OCI-LY3 (cell line): Measurements from ENCODE around the gene SNCB.

Source experiments
- EZH2phosphoT487 ChIP-seq: fragments of 200-600 bp; shearing (Covaris generic); IDR thresholded peaks from 2 replicates; pipeline ENCODE4 v1.6.1; 2018; ENCODE audit warnings: antibody characterized with exemption, mixed run types, low read depth
- TF ChIP-seq, protein P1 (sequence below): fragments of 200-600, 300-600 bp; sonication (generic); IDR thresholded peaks from 2 replicates; pipeline ENCODE4 v1.5.1; 2014; ENCODE audit warnings: antibody characterized with exemption, low read length, low read depth

DNA sequence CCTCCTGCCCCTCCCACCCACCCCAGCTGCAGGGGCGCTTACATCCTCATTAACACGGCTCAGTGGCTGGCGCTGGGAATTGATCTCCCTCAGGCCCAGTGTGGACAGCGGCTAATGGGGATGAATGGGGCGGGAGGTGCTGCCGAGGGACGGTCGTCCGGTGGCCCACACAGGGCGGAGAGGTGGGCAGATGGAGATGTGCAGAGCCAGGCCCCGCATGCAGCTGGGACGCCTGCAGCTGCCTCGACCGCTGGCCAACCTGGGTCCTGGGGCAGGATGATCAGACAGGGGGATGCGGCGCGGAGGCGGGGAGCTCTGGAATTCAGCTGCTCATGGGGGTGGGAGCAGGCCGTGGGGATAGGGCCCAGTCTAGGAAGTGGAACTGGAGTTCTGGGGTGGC is 34.6 kb upstream of the SNCB start:
- TF ChIP-seq, protein P1, sequence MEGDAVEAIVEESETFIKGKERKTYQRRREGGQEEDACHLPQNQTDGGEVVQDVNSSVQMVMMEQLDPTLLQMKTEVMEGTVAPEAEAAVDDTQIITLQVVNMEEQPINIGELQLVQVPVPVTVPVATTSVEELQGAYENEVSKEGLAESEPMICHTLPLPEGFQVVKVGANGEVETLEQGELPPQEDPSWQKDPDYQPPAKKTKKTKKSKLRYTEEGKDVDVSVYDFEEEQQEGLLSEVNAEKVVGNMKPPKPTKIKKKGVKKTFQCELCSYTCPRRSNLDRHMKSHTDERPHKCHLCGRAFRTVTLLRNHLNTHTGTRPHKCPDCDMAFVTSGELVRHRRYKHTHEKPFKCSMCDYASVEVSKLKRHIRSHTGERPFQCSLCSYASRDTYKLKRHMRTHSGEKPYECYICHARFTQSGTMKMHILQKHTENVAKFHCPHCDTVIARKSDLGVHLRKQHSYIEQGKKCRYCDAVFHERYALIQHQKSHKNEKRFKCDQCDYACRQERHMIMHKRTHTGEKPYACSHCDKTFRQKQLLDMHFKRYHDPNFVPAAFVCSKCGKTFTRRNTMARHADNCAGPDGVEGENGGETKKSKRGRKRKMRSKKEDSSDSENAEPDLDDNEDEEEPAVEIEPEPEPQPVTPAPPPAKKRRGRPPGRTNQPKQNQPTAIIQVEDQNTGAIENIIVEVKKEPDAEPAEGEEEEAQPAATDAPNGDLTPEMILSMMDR: no peak
- TF ChIP-seq EZH2phosphoT487: no peak
